T-cell (primary cell): Measurements from ENCODE around the gene VPS11. TPM values are rescaled to one million over a fixed set of nuclear protein-coding genes. Genes with fewer than 3 reads are reported as not detected.
"Not testable (repeated sequence)": the region's sequence is repeated elsewhere in the genome, so short reads cannot be mapped to it uniquely, and the experiment has no call there.

Experiments used
- ATAC-seq, 4 experiments: fragments of 200-7000 bp in 3 of 4; fragments of 150-1000 bp in 1 of 4; cut with Tn5 transposase; replicated peaks in 1 of 4; 1 replicate in 3 of 4; 2 replicates in 1 of 4; pipeline ENCODE4 v1.10.0; 2021; ENCODE audit warnings: moderate library complexity in 3 of 4, mild to moderate bottlenecking in 2 of 4, moderate number of reproducible peaks in 1 of 4
- CTCF ChIA-PET, 2 donors: fragments of 300-600 bp; sonication (Branson Sonifier 250); formaldehyde crosslinking; loops; one replicate each; lab custom pipeline; 2022; ENCODE audit warnings: antibody characterized with exemption in 2 of 2; lab: Charles Lee
- POLR2A ChIA-PET, 2 donors: fragments of 300-600 bp; sonication (Branson Sonifier 250); formaldehyde crosslinking; loops; one replicate each; lab custom pipeline; 2022; ENCODE audit warnings: antibody characterized with exemption in 2 of 2; lab: Charles Lee
- DNase-seq, 35 experiments: peaks; one replicate each; pipeline versions ENCODE4 v3.0.0 to v3.0.0-alpha.2; 2013 to 2023
- H3K27ac ChIP-seq: one replicate; pipeline ENCODE4 v1.5.1; 2013; ENCODE audit warnings: low read length
- H3K27me3 ChIP-seq, 2 experiments: replicated peaks in 1 of 2; 1 replicate in 1 of 2; 2 replicates in 1 of 2; pipeline versions ENCODE4 v1.6.1 to v1.7.0; 2013; ENCODE audit warnings: low read length in 1 of 2, mixed read lengths in 1 of 2; ENCODE audit not compliant: control insufficient read depth in 2 of 2, insufficient read depth in 2 of 2; ENCODE audit errors: extremely low read depth in 1 of 2
- H3K36me3 ChIP-seq, 2 donors: 1 replicate in 1 of 2; 2 replicates in 1 of 2; pipeline versions ENCODE4 v1.6.1 to v1.7.0; 2013; ENCODE audit warnings: low read length in 1 of 2; ENCODE audit not compliant: control insufficient read depth in 2 of 2, insufficient read depth in 1 of 2; ENCODE audit errors: extremely low read depth in 1 of 2
- H3K4me1 ChIP-seq, 2 experiments: 1 replicate in 1 of 2; 2 replicates in 1 of 2; pipeline versions ENCODE4 v1.6.1 to v1.7.0; 2013; ENCODE audit warnings: low read length in 2 of 2, mixed read lengths in 1 of 2; ENCODE audit not compliant: insufficient read depth in 2 of 2, control insufficient read depth in 1 of 2; ENCODE audit errors: extremely low read depth in 1 of 2
- H3K4me3 ChIP-seq, 2 donors: 1 replicate in 1 of 2; 2 replicates in 1 of 2; pipeline versions ENCODE4 v1.5.1 to v1.7.0; 2013; ENCODE audit warnings: mild to moderate bottlenecking in 2 of 2, low read length in 1 of 2, moderate library complexity in 1 of 2; ENCODE audit not compliant: control insufficient read depth in 1 of 2; ENCODE audit errors: extremely low read depth in 1 of 2
- H3K9me3 ChIP-seq: 2 replicates; pipeline ENCODE4 v1.7.0; 2013
- H3K27ac Mint-ChIP-seq, 2 donors: one replicate each; pipeline ENCODE4 v1.8.0; 2020 to 2021; ENCODE audit warnings: mild to moderate bottlenecking in 2 of 2, mixed read lengths in 2 of 2
- H3K27me3 Mint-ChIP-seq, 2 donors: one replicate each; pipeline ENCODE4 v1.8.0; 2021 to 2022; ENCODE audit warnings: mixed read lengths in 2 of 2
- H3K36me3 Mint-ChIP-seq: one replicate; pipeline ENCODE4 v1.8.0; 2021; ENCODE audit warnings: mixed read lengths
- H3K4me1 Mint-ChIP-seq, 3 donors: one replicate each; pipeline ENCODE4 v1.8.0; 2020 to 2022; ENCODE audit warnings: mixed read lengths in 3 of 3, mild to moderate bottlenecking in 1 of 3
- H3K4me3 Mint-ChIP-seq, 3 donors: one replicate each; pipeline ENCODE4 v1.8.0; 2020 to 2022; ENCODE audit warnings: mild to moderate bottlenecking in 3 of 3, mixed read lengths in 3 of 3, moderate library complexity in 3 of 3
- H3K9me3 Mint-ChIP-seq, 3 donors: one replicate each; pipeline ENCODE4 v1.8.0; 2020 to 2022; ENCODE audit warnings: mixed read lengths in 3 of 3
- WGBS: methylation state at CpG from one replicate; pipeline ENCODE4 v1.1.5; 2013; ENCODE audit warnings: missing lambda C conversion rate; ENCODE audit not compliant: insufficient coverage; 5-methylcytosine and 5-hydroxymethylcytosine counted together
- total RNA-seq, 35 experiments: library from RNA in 6 of 35; stranded (reverse) in 6 of 35; fragments of 120-200 nt in 1 of 35; gene quantifications; one replicate each; pipeline versions ENCODE4 v1.2.1 to v1.2.4 and lab custom pipeline; 2013 to 2026

VPS11 gene
- total RNA-seq, 5 donors from 2014 or later (not counting 1 experiment from before 2014, with no cell fraction given), result 59.5 to 69.8 (median 62.6) TPM

GRCh38 chr11:119100246-119100970 is 32.8 kb downstream of the VPS11 start:
- ChIA-PET CTCF (interaction anchor here in 1 of 2 donors (0.8 kb wide), 1 partner anchor 15 kb away, joined by 4 read pairs; no protein-coding TSS in a partner anchor), POLR2A (interaction anchor here in 1 of 2 donors (1.0 kb wide), 1 partner anchor 14 kb away, joined by 5 read pairs; no protein-coding TSS in a partner anchor)
- Mint-ChIP-seq H3K27me3 (no peaks in the 10 kb centered on the region), H3K36me3 (peaks cover 23% of the 10 kb centered on the region), H3K27ac (peak overlapping the region; percentile 45 to 68), H3K4me1 (peaks cover 41 to 58% (median 52%) of the 10 kb centered on the region in 3 donors), H3K9me3 (no peaks in the 10 kb centered on the region), H3K4me3 (peak overlapping the region; percentile 86 to 98 (median 97))
- Histone ChIP-seq H3K9me3 (no peaks in the 10 kb centered on the region), H3K4me1 (peaks cover 14 to 36% of the 10 kb centered on the region in 2 experiments), H3K27ac (no peak overlapping the region), H3K36me3 (peaks cover 0 to 25% of the 10 kb centered on the region in 2 donors), H3K27me3 (no peaks in the 10 kb centered on the region), H3K4me3 (peak overlapping the region in 1 of 2 donors; percentile 98)
- no peak for ATAC-seq
- peak in 1 of 35 experiments; percentile 30 for DNase-seq
- WGBS, result 45% methylated on average over 7 of the region's 11 CpGs

DNA sequence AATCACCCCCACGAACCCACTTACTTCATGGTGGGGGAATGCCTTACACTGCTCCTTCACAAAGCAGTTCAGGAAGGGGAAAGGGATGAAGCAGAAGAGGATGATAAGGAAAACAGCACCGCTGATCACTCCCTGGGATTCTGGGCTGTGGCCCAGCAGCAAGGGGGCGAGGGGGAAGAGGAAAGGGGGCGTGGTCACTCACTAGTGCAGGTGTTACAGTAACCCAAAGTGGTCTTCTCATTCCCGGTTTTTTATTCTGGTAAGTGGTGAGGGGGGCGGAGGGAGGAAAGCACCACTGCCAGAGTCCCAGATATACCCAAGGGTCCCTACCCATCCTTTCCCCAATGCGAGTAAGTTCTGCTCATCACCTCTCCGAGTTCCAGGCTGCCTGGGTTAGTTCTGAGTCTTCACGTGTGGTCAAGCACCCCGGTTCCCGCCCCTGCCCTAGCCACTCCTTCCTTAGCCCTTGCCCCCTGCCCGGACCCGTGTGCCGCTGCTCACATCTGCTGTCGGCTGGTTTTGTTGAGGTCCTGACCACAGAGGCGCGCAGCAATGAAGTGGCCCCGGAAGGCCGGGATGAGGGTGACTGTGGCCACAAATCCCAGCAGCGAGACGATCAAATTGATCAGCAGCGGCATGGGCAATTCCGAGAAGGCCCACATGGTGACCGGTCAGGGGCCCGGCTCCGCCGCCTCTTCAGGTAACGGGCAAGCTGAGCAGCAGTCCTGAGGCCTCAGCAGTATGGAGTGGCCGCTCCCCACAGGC is 33.6 kb downstream of the VPS11 start:
- Histone ChIP-seq H3K4me1 (peaks cover 12 to 29% of the 10 kb centered on the region in 2 experiments), H3K27ac (peak overlapping the region; percentile 87), H3K27me3 (no peaks in the 10 kb centered on the region), H3K4me3 (peak overlapping the region; percentile 83 to 98), H3K36me3 (peaks cover 0 to 25% of the 10 kb centered on the region in 2 donors), H3K9me3 (no peaks in the 10 kb centered on the region)
- under 1% methylated on average over 24 of the region's 29 CpGs for WGBS
- Mint-ChIP-seq H3K27me3 (no peaks in the 10 kb centered on the region), H3K4me3 (peak overlapping the region; percentile 86 to 98 (median 97)), H3K9me3 (no peaks in the 10 kb centered on the region), H3K4me1 (peaks cover 37 to 51% (median 45%) of the 10 kb centered on the region in 3 donors), H3K36me3 (peaks cover 23% of the 10 kb centered on the region), H3K27ac (peak overlapping the region; percentile 99 to 100)
- ChIA-PET CTCF (interaction anchor here (0.6 to 1.5 kb wide), 11 partner anchors 9 to 243 kb away, joined by 3 to 24 read pairs (median 4); partner anchors contain the start of genes VPS11 (in 2 of the 2), CBL (in 1 of the 2), HINFP (in 1 of the 2) and HMBS (in 1 of the 2)), POLR2A (interaction anchor here (0.6 to 1.5 kb wide), 5 partner anchors 8 to 849 kb away, joined by 3 to 17 read pairs (median 6); partner anchors contain the start of genes HMBS (in 1 of the 2) and VPS11 (in 1 of the 2))
- ATAC-seq (peak in 3 of 4 experiments; percentile 4 to 9 (median 6)), DNase-seq (no peak)

DNA sequence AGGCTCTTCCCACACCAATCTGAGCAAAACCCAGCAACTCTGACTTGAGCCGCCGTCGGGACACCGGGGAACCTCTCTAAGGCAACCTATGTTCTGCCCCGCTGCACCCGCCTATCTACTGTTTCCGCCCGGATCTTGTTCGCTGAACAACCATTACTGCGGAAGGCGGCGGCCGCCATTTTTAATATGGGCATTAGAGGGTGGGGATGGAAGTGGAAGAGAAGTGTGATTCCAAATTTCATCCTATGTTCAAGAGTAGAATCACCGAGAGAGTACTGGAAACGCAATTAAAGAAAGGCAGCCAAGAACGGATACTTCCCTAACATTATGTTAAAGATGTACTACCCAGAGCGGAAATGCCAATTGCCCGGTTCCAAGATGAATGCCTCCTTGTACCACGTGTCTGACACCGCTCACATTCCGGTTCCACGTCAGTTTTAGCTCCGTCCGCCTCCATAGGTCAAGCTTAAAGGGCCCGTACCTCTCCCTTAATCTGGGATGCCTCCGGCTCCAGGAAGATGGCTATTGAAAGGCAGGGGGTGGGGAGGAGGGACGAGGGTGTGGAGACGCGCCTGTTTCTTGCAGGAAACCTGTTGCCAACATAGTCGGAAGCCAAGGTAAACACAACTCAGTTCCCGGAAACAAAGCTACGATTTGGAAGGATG is 34.3 kb downstream of the VPS11 start, which contains the start of gene DPAGT1:
TSS of gene DPAGT1 (minus strand) at position 95 of the 665 bp plus-strand sequence. CDS start 198 bp downstream, outside the sequence.
- Histone ChIP-seq H3K27me3 (no peaks in the 10 kb centered on the region), H3K36me3 (peaks cover 0 to 18% of the 10 kb centered on the region in 2 donors), H3K27ac (peak within 1 kb of the TSS; percentile 87), H3K4me3 (peak within 1 kb of the TSS; percentile 83 to 98), H3K4me1 (peaks cover 16 to 35% of the 10 kb centered on the region in 2 experiments), H3K9me3 (no peaks in the 10 kb centered on the region)
- peak; percentile 85 to 90 (median 86) for ATAC-seq
- Mint-ChIP-seq H3K4me3 (peak within 1 kb of the TSS; percentile 86 to 98 (median 97)), H3K9me3 (no peaks in the 10 kb centered on the region), H3K27me3 (no peaks in the 10 kb centered on the region), H3K36me3 (peaks cover 19% of the 10 kb centered on the region), H3K4me1 (peaks cover 39 to 57% (median 53%) of the 10 kb centered on the region in 3 donors), H3K27ac (peak within 1 kb of the TSS; percentile 99 to 100)
- 0% methylated on average over 15 of the region's 32 CpGs for WGBS
- ChIA-PET CTCF (interaction anchor here (0.6 to 1.5 kb wide), 15 partner anchors 9 to 348 kb away, joined by 3 to 24 read pairs (median 4); partner anchors contain the start of genes VPS11 (in 2 of the 2), CBL (in 1 of the 2), HINFP (in 1 of the 2) and HMBS (in 1 of the 2)), POLR2A (interaction anchor here (0.5 to 1.5 kb wide), 13 partner anchors 7 to 849 kb away, joined by 3 to 21 read pairs (median 5); partner anchors contain the start of genes RPS25 (in 2 of the 2), HINFP (in 1 of the 2), HMBS (in 1 of the 2) and TRAPPC4 (in 1 of the 2))
- DNase-seq, result peak; percentile 70 to 89 (median 80)

DNA sequence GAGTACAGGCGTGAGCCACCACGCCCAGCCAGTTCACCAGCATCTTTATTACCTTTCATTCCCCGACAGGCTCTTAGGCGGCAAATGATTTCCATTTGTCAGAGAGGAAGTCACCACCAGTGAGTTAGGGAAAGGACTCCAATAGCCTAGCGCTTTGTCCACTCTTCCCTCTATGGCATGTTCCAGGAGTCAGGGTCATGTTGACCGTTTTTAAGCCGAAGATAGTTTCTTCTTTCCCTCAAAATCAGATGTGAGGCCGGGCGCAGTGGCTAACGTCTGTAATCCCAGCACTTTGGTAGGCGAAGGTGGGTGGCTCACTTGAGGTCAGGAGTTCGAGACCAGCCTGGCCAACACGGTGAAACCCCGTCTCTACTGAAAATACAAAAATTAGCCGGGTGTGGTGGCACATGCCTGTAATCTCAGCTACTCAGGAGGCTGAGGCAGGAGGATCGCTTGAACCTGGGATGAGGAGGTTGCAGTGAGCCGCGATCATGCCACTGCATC is 35.6 kb downstream of the VPS11 start:
- Mint-ChIP-seq H3K4me1 (peaks cover 42 to 59% (median 54%) of the 10 kb centered on the region in 3 donors), H3K27ac (peak overlapping the region; percentile 99 to 100), H3K4me3 (peak overlapping the region; percentile 86 to 98 (median 97))
- not testable (repeated sequence) for H3K36me3 Mint-ChIP-seq, ATAC-seq, H3K36me3 ChIP-seq, H3K9me3 Mint-ChIP-seq, DNase-seq, H3K27me3 Mint-ChIP-seq, H3K27me3 ChIP-seq, H3K9me3 ChIP-seq, H3K4me3 ChIP-seq
- ChIA-PET CTCF (interaction anchor here in 1 of 2 donors (0.7 to 1.5 kb wide), 5 partner anchors 18 to 219 kb away, joined by 3 to 24 read pairs (median 4); partner anchors contain the start of genes CBL, HINFP, RPS25 and TRAPPC4), POLR2A (interaction anchor here (0.6 to 1.5 kb wide), 3 partner anchors 18 to 93 kb away, joined by 6 to 21 read pairs (median 15); partner anchors contain the start of genes HINFP (in 1 of the 2) and HMBS (in 1 of the 2))
- 97% methylated on average over 14 of the region's 18 CpGs for WGBS
- peaks cover 17 to 40% of the 10 kb centered on the region in 2 experiments for H3K4me1 ChIP-seq
- peak overlapping the region; percentile 87 for H3K27ac ChIP-seq

DNA sequence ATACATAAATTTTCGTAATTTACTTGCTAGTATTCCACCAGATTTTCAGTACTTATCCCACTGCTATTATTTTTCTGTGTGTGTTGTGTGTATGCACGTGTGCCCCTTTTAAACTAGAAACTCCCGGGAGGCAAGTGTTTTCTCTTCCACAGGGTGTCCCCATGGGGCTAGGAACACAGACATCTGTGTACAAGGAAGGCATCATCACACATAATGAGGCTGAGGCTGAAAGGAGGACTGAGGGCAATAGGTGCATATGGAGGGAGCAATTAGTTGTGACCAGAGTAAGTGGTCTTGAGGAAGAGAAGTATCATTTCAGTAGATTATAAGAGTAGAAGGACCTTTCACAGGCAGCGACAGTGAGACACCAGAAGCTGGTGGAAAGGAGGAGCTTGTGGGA is 36.2 kb downstream of the VPS11 start:
- H3K27me3 ChIP-seq, result no peaks in the 10 kb centered on the region
- Mint-ChIP-seq H3K4me3 (peak overlapping the region; percentile 63 to 98 (median 86)), H3K9me3 (no peaks in the 10 kb centered on the region), H3K27me3 (no peaks in the 10 kb centered on the region), H3K27ac (peak overlapping the region; percentile 7 to 99), H3K4me1 (peaks cover 48 to 63% (median 58%) of the 10 kb centered on the region in 3 donors), H3K36me3 (peaks cover 3% of the 10 kb centered on the region)
- H3K36me3 ChIP-seq, result peaks cover 0 to 2% of the 10 kb centered on the region in 2 donors
- DNase-seq, result no peak
- ChIA-PET CTCF (no interaction called here), POLR2A (interaction anchor here in 1 of 2 donors (0.6 kb wide), 1 partner anchor 12 kb away, joined by 3 read pairs; no protein-coding TSS in a partner anchor)
- no peak overlapping the region for H3K27ac ChIP-seq
- no peaks in the 10 kb centered on the region for H3K9me3 ChIP-seq
- H3K4me1 ChIP-seq, result peaks cover 21 to 46% of the 10 kb centered on the region in 2 experiments
- H3K4me3 ChIP-seq, result no peak overlapping the region
- WGBS, result 100% methylated on average over 1 of the region's 4 CpGs
- ATAC-seq, result no peak
